Measurements from ENCODE around the gene BMPR1A.

Gene BMPR1A

GRCh38 chr10:86804805-86805204 lies 48.4 kb downstream of the BMPR1A start:
- DNase-seq = no peak

- no peak for DNase-seq
These were observed 56.7 kb downstream of the BMPR1A start for GRCh38 chr10:86813101-86813500.

GRCh38 chr10:86813982-86814381 lies 57.6 kb downstream of the BMPR1A start:
- DNase-seq = no peak

GRCh38 chr10:86815035-86815617 lies 58.7 kb downstream of the BMPR1A start:
- no peak for DNase-seq

GRCh38 chr10:86815640-86816039 lies 59.2 kb downstream of the BMPR1A start:
- DNase-seq = no peak

GRCh38 chr10:86817246-86817645 lies 60.8 kb downstream of the BMPR1A start:
- no peak for DNase-seq

GRCh38 chr10:86819567-86819966 lies 63.1 kb downstream of the BMPR1A start:
- no peak for DNase-seq

- no peak for DNase-seq
These were observed 64.1 kb downstream of the BMPR1A start for GRCh38 chr10:86820509-86820908.

GRCh38 chr10:86821388-86821999 lies 65.1 kb downstream of the BMPR1A start:
- no peak for DNase-seq

GRCh38 chr10:86823565-86823964 lies 67.1 kb downstream of the BMPR1A start:
- DNase-seq = no peak

GRCh38 chr10:86824151-86824550 lies 67.7 kb downstream of the BMPR1A start:
- DNase-seq = no peak

GRCh38 chr10:86825366-86825765 lies 68.9 kb downstream of the BMPR1A start:
- no peak for DNase-seq

GRCh38 chr10:86827639-86828038 lies 71.2 kb downstream of the BMPR1A start:
- DNase-seq = no peak

GRCh38 chr10:86828145-86828544 lies 71.7 kb downstream of the BMPR1A start:
- DNase-seq = no peak

- DNase-seq = no peak
These were observed 73.1 kb downstream of the BMPR1A start for GRCh38 chr10:86829472-86829871.

- DNase-seq = no peak
These were observed 73.7 kb downstream of the BMPR1A start for GRCh38 chr10:86830043-86830591.

- no peak for DNase-seq
These were observed 77.5 kb downstream of the BMPR1A start for GRCh38 chr10:86833969-86834368.

GRCh38 chr10:86836044-86836443 lies 79.6 kb downstream of the BMPR1A start:
- no peak for DNase-seq

- no peak for DNase-seq
These were observed 81.2 kb downstream of the BMPR1A start for GRCh38 chr10:86837663-86838062.

GRCh38 chr10:86840498-86840897 lies 84.1 kb downstream of the BMPR1A start:
- no peak for DNase-seq

- DNase-seq = no peak
These were observed 89.7 kb downstream of the BMPR1A start for GRCh38 chr10:86846088-86846487.

- DNase-seq = no peak
These were observed 92.3 kb downstream of the BMPR1A start for GRCh38 chr10:86848747-86849146.

GRCh38 chr10:86849181-86849894 lies 92.9 kb downstream of the BMPR1A start:
- DNase-seq = no peak

GRCh38 chr10:86850481-86850880 lies 94.1 kb downstream of the BMPR1A start:
- DNase-seq = no peak

Measured in CD4-positive, alpha-beta T cell treated with Interferon gamma for 1 hour (primary cell).